H1 (cell line): ENCODE data around the gene JDP2. TPM values are rescaled to one million over a fixed set of nuclear protein-coding genes. Genes with fewer than 3 reads are reported as not detected.

Source experiments
- CTCF ChIA-PET: fragments of 300-600 bp; sonication (Branson Sonifier 250); formaldehyde crosslinking; loops from one replicate; lab custom pipeline; 2021; ENCODE audit not compliant: partially characterized antibody; lab: Charles Lee
- POLR2A ChIA-PET: fragments of 300-600 bp; sonication (Branson Sonifier 250); formaldehyde crosslinking; loops from one replicate; lab custom pipeline; 2021; ENCODE audit warnings: inconsistent platforms; ENCODE audit not compliant: partially characterized antibody; lab: Charles Lee
- DNase-seq, 2 experiments: peaks; one replicate each; pipeline versions ENCODE4 v3.0.0 to v3.0.0-alpha.2; 2010 to 2022; ENCODE audit warnings: low spot score in 2 of 2, low read depth in 1 of 2, mixed read lengths in 1 of 2
- FAIRE-seq: peaks from 2 replicates; lab custom pipeline; 2011; peaks lifted over from hg19 to GRCh38; lab: Jason Lieb, UNC
- H2AFZ ChIP-seq: 2 replicates; pipeline ENCODE4 v1.8.1; 2012; ENCODE audit warnings: low read length, inconsistent platforms
- H2AK5ac ChIP-seq: 2 replicates; pipeline ENCODE4 v1.6.1; 2013; ENCODE audit warnings: low read depth, low read length
- H2BK120ac ChIP-seq: replicated peaks from 2 replicates; pipeline ENCODE3; 2013; ENCODE audit warnings: low read depth, low read length, inconsistent platforms
- H2BK12ac ChIP-seq: 2 replicates; pipeline ENCODE4 v1.6.1; 2013; ENCODE audit warnings: low read depth, low read length
- H2BK15ac ChIP-seq: 2 replicates; pipeline ENCODE4 v1.6.1; 2013; ENCODE audit warnings: low read length
- H2BK20ac ChIP-seq: 2 replicates; pipeline ENCODE4 v1.6.1; 2013; ENCODE audit warnings: low read length
- H2BK5ac ChIP-seq: 2 replicates; pipeline ENCODE4 v1.6.1; 2013; ENCODE audit warnings: low read depth, low read length
- H3K14ac ChIP-seq: 2 replicates; pipeline ENCODE4 v1.6.1; 2013; ENCODE audit warnings: inconsistent platforms; ENCODE audit not compliant: insufficient read length
- H3K18ac ChIP-seq: 2 replicates; pipeline ENCODE4 v1.6.1; 2013; ENCODE audit warnings: low read length; ENCODE audit errors: extremely low read depth
- H3K23ac ChIP-seq: 2 replicates; pipeline ENCODE4 v1.6.1; 2013; ENCODE audit warnings: inconsistent platforms; ENCODE audit not compliant: insufficient read length
- H3K23me2 ChIP-seq: 2 replicates; pipeline ENCODE4 v1.6.1; 2013; ENCODE audit warnings: low read depth, low read length
- H3K27ac ChIP-seq: 2 replicates; pipeline ENCODE4 v1.6.1; 2011; ENCODE audit warnings: low read depth, low read length, inconsistent platforms
- H3K27me3 ChIP-seq, 4 experiments: replicated peaks in 1 of 4; 1 replicate in 1 of 4; 2 replicates in 3 of 4; pipeline versions ENCODE4 v1.6.1 to v1.8.1; 2011 to 2013; ENCODE audit warnings: low read length in 3 of 4, mild to moderate bottlenecking in 3 of 4, inconsistent platforms in 2 of 4, mixed read lengths in 2 of 4, moderate library complexity in 1 of 4; ENCODE audit not compliant: control insufficient read depth in 3 of 4, insufficient read depth in 3 of 4; ENCODE audit errors: extremely low read depth in 1 of 4
- H3K36me3 ChIP-seq, 4 experiments: 2 replicates each; pipeline versions ENCODE4 v1.6.1 to v1.8.1; 2011 to 2013; ENCODE audit warnings: mild to moderate bottlenecking in 4 of 4, low read length in 3 of 4, moderate library complexity in 2 of 4, control low read depth in 1 of 4, inconsistent platforms in 1 of 4; ENCODE audit not compliant: insufficient read depth in 4 of 4, control insufficient read depth in 2 of 4
- H3K4ac ChIP-seq: replicated peaks from 2 replicates; pipeline ENCODE3; 2013; ENCODE audit warnings: low read length, low read depth, mixed read lengths, inconsistent platforms; ENCODE audit not compliant: insufficient read length
- H3K4me1 ChIP-seq, 4 experiments: replicated peaks in 1 of 4; 1 replicate in 1 of 4; 2 replicates in 3 of 4; pipeline versions ENCODE4 v1.6.1 to v1.8.1; 2011 to 2013; ENCODE audit warnings: low read length in 3 of 4, inconsistent platforms in 2 of 4, mixed read lengths in 1 of 4; ENCODE audit not compliant: insufficient read depth in 4 of 4, control insufficient read depth in 3 of 4
- H3K4me2 ChIP-seq, 2 experiments: 2 replicates each; pipeline versions ENCODE4 v1.6.1 to v1.8.1; 2011 to 2013; ENCODE audit warnings: low read depth in 2 of 2, low read length in 2 of 2, control low read depth in 1 of 2, inconsistent platforms in 1 of 2, mild to moderate bottlenecking in 1 of 2; ENCODE audit not compliant: insufficient read depth in 1 of 2
- H3K4me3 ChIP-seq, 4 experiments: fragments of 200-600, 300-600 bp in 1 of 4; sonication (generic), shearing (Covaris generic), sonication (Bioruptor Twin) in 1 of 4; 2 replicates each; pipeline versions ENCODE4 v1.5.1 to v1.8.1; 2011 to 2016; ENCODE audit warnings: low read length in 4 of 4, low read depth in 3 of 4, control low read depth in 2 of 4, inconsistent platforms in 2 of 4, mild to moderate bottlenecking in 2 of 4, mixed read lengths in 1 of 4, moderate library complexity in 1 of 4; ENCODE audit not compliant: insufficient read depth in 2 of 4; ENCODE audit errors: extremely low read depth in 1 of 4
- H3K56ac ChIP-seq: replicated peaks from 2 replicates; pipeline ENCODE3; 2013; ENCODE audit warnings: low read depth, mild to moderate bottlenecking, mixed read lengths, low read length, inconsistent platforms; ENCODE audit not compliant: insufficient read length
- H3K79me1 ChIP-seq: 2 replicates; pipeline ENCODE4 v1.6.1; 2013; ENCODE audit warnings: low read depth, low read length, control low read depth
- H3K79me2 ChIP-seq, 2 experiments: 2 replicates each; pipeline versions ENCODE4 v1.6.1 to v1.8.1; 2012 to 2013; ENCODE audit warnings: low read length in 2 of 2, mild to moderate bottlenecking in 2 of 2, inconsistent platforms in 1 of 2; ENCODE audit not compliant: insufficient read depth in 2 of 2, control insufficient read depth in 1 of 2
- H3K9ac ChIP-seq, 4 experiments: replicated peaks in 1 of 4; 1 replicate in 1 of 4; 2 replicates in 3 of 4; pipeline versions ENCODE4 v1.6.1 to v1.8.1; 2011 to 2013; ENCODE audit warnings: low read depth in 3 of 4, low read length in 3 of 4, control low read depth in 2 of 4, mild to moderate bottlenecking in 2 of 4, moderate library complexity in 2 of 4, inconsistent platforms in 1 of 4; ENCODE audit errors: extremely low read depth in 1 of 4
- H3K9me3 ChIP-seq, 2 experiments: 2 replicates each; pipeline versions ENCODE4 v1.6.1 to v1.8.1; 2012 to 2013; ENCODE audit warnings: mild to moderate bottlenecking in 2 of 2, moderate library complexity in 2 of 2, control low read depth in 1 of 2, inconsistent platforms in 1 of 2, low read depth in 1 of 2, low read length in 1 of 2, mixed read lengths in 1 of 2; ENCODE audit not compliant: insufficient read depth in 2 of 2
- H4K20me1 ChIP-seq, 2 experiments: replicated peaks in 1 of 2; 2 replicates each; pipeline versions ENCODE3 to v1.8.1; 2011 to 2013; ENCODE audit warnings: inconsistent platforms in 2 of 2, low read length in 2 of 2, mild to moderate bottlenecking in 1 of 2; ENCODE audit not compliant: insufficient read depth in 2 of 2, control insufficient read depth in 1 of 2
- H4K5ac ChIP-seq: 2 replicates; pipeline ENCODE4 v1.6.1; 2013; ENCODE audit warnings: low read length, low read depth, mixed read lengths, inconsistent platforms; ENCODE audit not compliant: insufficient read length
- H4K8ac ChIP-seq: 2 replicates; pipeline ENCODE4 v1.8.0; 2013; ENCODE audit warnings: mild to moderate bottlenecking, moderate library complexity, low read length, inconsistent platforms; ENCODE audit not compliant: insufficient read depth; ENCODE audit errors: extremely low read depth
- H4K91ac ChIP-seq: replicated peaks from 2 replicates; pipeline ENCODE3; 2013; ENCODE audit warnings: low read length, mixed read lengths, inconsistent platforms; ENCODE audit not compliant: insufficient read length
- WGBS, 2 experiments: shearing (Covaris generic) in 1 of 2; methylation state at CpG; one replicate each; pipeline versions ENCODE4 v1.1.6 to v1.1.7; 2013 to 2015; ENCODE audit warnings: low lambda C conversion rate in 2 of 2, mixed read lengths in 2 of 2, inconsistent platforms in 1 of 2, low coverage in 1 of 2, missing lambda C conversion rate in 1 of 2; ENCODE audit not compliant: insufficient replicate concordance in 2 of 2, insufficient coverage in 1 of 2, insufficient read length in 1 of 2; ENCODE audit errors: extremely low coverage in 1 of 2, missing lambda C conversion rate in 1 of 2; 5-methylcytosine and 5-hydroxymethylcytosine counted together
- polyA plus RNA-seq, 7 experiments: library from polyadenylated mRNA; depleted of rRNA in 3 of 7; stranded (reverse) in 5 of 7; unstranded in 2 of 7; fragments of >200 nt in 5 of 7; fragments of 200-250 nt in 2 of 7; gene quantifications; 1 replicate in 5 of 7; 2 replicates in 1 of 7; 4 replicates in 1 of 7; pipeline versions ENCODE4 v1.2.1 to v1.2.3, GENCODE V29; 2011 to 2013; ENCODE audit warnings: missing spikeins in 2 of 7, mixed read lengths in 2 of 7
- total RNA-seq: library from RNA; stranded (reverse); fragmentation: NEBNext Ultra II Directional; extraction: Animal tissue kit (Norgen Biotek cat#: 25700); gene quantifications from 2 replicates; pipeline ENCODE4 v1.2.1, GENCODE V29; 2021

Gene JDP2
- total and polyA plus RNA-seq, 2 of the 8 experiments (the other 6 are each of a cell fraction or from before 2014, with no cell fraction given), result 8.9 to 27.2 TPM

DNA sequence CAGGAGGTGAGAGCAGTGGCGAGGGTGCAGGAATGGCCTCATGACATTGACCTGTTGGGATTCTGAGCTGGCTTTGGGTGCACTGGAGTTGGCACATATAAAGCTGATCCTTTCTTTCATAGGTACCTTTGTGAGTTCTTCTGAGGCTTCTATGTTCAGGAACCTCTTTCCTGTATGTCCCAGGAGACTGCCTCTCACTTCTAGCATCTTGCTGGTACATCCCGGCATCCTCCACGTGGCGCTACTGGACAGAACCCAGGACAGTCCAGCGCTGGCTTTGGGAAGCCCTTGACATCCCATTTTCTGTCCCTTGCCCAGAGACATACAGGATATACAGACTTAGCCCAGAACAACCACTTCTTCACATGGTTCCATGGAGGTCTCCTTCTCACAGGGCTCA lies 50.1 kb downstream of the JDP2 start:
- no peak overlapping the region for H2AK5ac ChIP-seq
- no peak for FAIRE-seq

More for the DNA sequence above, 50.1 kb downstream of the JDP2 start:
- Histone ChIP-seq H2BK20ac (no peak overlapping the region), H4K8ac (no peak overlapping the region), H4K91ac (no peak overlapping the region), H2AFZ (no peak overlapping the region), H2BK5ac (no peak overlapping the region), H3K23ac (no peak overlapping the region), H3K27me3 (no peaks in the 10 kb centered on the region), H3K79me2 (no peaks in the 10 kb centered on the region), H3K14ac (no peak overlapping the region), H4K20me1 (no peaks in the 10 kb centered on the region), H3K27ac (no peak overlapping the region), H3K4ac (no peak overlapping the region), H3K4me1 (peaks cover 5 to 15% (median 7%) of the 10 kb centered on the region in 4 experiments), H2BK15ac (no peak overlapping the region), H3K9me3 (no peaks in the 10 kb centered on the region), H3K79me1 (no peaks in the 10 kb centered on the region), H4K5ac (no peak overlapping the region), H3K4me3 (no peak overlapping the region), H3K36me3 (no peaks in the 10 kb centered on the region), H3K23me2 (no peaks in the 10 kb centered on the region), H3K9ac (no peak overlapping the region), H3K56ac (no peak overlapping the region), H3K4me2 (no peak overlapping the region), H2BK120ac (no peak overlapping the region), H2BK12ac (no peak overlapping the region), H3K18ac (no peak overlapping the region)
- CTCF ChIA-PET, result interaction anchor here (0.9 to 5.2 kb wide), 8 partner anchors 10 to 346 kb away, joined by 3 to 36 read pairs (median 6); no protein-coding TSS in a partner anchor
- POLR2A ChIA-PET, result interaction anchor here (1.2 to 1.9 kb wide), 2 partner anchors 24 to 50 kb away, joined by 3 to 4 read pairs; partner anchors contain the start of gene JDP2
- WGBS, 2 experiments, result 96% methylated on average over 5 of the region's 5 CpGs; no CpG with 5 or more reads in 1 of the 2 experiments
- DNase-seq, result no peak
